ENCODE data around the gene PRCC. TPM values are rescaled to one million over a fixed set of nuclear protein-coding genes. Genes with fewer than 3 reads are reported as not detected.

Gene PRCC
- total RNA-seq, 1 donor from 2014 or later = 110 TPM

DNA sequence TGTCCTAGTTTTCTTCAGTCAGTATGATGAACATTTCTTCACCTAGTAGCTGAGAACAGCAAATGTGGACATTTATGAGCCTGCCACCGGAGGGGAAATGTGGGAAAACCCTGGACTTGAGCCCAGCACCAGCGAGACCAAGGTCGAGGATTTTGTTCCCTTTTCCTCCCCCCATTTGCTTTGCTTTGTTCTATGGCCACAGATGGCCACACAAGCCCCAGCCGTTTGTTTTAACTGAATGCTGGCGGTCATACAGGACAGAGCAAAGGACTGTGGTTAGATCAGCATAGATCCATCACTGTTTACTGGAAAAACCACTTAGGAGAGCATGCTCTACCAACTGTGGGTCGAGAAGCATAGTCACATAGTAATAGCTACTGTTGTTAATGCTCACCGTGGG, 28.5 kb downstream of the PRCC start:
- Mint-ChIP-seq H3K9me3 (no peaks in the 10 kb centered on the region), H3K27me3 (ENCODE audit: low read depth) (no peaks in the 10 kb centered on the region), H3K36me3 (ENCODE audit: low read depth) (peaks cover 77% of the 10 kb centered on the region), H3K4me1 (ENCODE audit: low read depth) (peaks cover 13% of the 10 kb centered on the region), H3K4me3 (ENCODE audit: low read depth) (no peak overlapping the region), H3K27ac (no peak overlapping the region)
- no peak for DNase-seq (ENCODE audit: low spot score)
- intact Hi-C loops (cut with micrococcal nuclease) = no loop called here

DNA sequence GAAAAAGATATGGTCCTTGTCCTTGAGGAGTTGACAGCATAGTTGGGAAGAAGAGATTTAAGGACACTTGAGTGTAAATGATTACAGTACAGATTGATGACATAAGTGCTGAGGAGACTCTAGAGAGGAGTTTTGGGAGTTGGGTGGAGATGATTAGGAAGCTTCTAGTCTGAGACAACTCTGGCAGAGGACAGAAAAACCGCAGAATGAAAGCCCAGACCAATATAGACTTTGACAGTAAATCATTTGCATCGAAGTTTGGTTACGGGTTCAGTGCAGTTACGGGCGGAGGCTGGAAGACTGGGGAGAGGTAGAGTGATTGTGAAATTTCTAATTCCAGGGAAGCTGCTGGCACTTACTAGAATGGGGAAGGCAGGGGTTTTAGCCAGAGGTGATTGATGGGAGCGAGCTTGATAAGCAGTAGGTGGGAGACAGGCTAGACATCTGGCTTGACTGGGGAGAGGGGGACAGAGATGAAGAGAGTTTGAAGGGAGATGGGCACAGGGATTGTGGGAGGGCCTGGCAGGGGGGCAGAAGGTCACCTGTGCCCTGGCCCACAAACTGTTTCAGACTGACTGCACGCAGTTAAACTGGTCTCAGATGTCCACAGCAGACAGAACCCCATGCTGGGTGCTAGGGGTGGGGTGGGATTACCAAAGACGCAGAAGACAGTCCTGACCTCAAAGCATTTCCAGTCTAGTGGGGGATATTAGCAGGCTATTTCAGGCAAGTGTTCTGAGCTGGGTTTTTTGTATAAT, 29.2 kb downstream of the PRCC start:
- Mint-ChIP-seq H3K4me3 (ENCODE audit: low read depth) (no peak overlapping the region), H3K27me3 (ENCODE audit: low read depth) (no peaks in the 10 kb centered on the region), H3K9me3 (no peaks in the 10 kb centered on the region), H3K36me3 (ENCODE audit: low read depth) (peaks cover 78% of the 10 kb centered on the region), H3K4me1 (ENCODE audit: low read depth) (peaks cover 20% of the 10 kb centered on the region), H3K27ac (peak overlapping the region; percentile 10)
- intact Hi-C loops (cut with micrococcal nuclease) = loop anchor here (1.0 kb wide), 1 partner anchor 64 kb away; the partner anchor contains the start of gene NTRK1
- DNase-seq (ENCODE audit: low spot score) = no peak

DNA sequence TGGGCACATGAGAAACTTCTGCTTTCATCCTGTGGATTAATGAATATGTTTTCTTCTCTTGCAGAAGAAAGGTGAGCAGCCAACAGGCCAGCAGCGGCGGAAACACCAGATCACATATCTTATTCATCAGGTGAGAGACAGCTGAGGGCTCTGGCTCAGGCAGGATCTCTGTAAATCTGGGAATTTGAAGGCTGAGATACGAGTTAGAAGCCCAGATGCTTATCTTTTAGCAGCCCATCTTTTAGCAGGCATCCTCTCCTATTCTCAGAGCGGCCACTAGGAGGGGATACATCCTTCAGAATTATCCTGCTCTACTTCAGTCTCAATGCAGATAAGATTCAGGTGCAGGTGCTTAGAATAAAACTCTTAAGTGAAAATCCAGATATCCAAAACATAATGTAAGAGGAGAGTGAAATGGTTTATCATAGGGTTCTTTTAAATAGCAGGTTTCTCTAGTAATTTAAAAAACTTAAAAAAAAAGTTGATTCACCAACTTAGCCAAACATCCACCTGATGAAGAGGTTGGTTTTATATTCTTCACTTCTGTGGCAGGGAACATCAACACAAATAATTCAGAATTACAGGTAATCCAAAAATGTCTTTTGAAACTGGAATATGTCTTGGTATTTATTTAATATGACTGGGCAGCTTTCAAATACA, 30.0 kb downstream of the PRCC start:
- Mint-ChIP-seq H3K27ac (no peak overlapping the region), H3K4me3 (ENCODE audit: low read depth) (no peak overlapping the region), H3K27me3 (ENCODE audit: low read depth) (no peaks in the 10 kb centered on the region)

DNA sequence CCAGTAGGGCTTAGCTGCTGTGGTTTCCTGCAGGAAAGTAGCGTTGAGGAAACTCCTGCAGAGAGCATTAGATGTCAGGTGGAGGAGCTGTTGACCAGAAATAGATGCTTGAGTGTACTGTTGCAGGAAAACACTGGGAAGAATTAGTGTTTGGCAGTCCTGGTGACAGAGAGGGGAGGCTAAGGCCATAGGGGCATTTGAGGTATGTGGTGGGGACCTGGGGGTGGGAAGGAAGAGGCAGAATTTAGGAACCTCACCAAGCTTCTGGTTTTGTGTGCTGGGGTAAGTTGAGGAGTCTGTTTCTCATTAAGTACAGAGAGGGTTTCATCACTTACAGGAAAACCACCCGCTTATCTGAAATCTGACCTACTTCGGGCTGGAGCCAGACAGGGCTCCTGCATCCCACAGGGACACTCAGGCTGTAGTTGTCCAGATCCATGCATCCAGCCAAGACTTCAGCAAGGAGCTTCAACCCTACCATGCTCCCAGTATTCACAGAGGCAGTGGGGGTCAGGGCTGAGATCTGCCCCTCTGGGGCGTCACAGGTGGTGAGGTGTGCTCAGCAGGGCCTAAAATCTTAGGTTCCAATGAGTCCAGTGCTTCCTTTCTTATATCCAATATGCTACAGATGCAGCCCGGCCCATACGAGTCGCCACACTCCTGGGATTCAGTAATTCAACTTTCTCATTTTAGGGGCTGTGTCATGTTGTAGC, 34.2 kb downstream of the PRCC start:
- Mint-ChIP-seq H3K27ac (peak overlapping the region; percentile 77), H3K4me1 (ENCODE audit: low read depth) (peaks cover 34% of the 10 kb centered on the region), H3K4me3 (ENCODE audit: low read depth) (no peak overlapping the region), H3K36me3 (ENCODE audit: low read depth) (peaks cover 65% of the 10 kb centered on the region), H3K9me3 (no peaks in the 10 kb centered on the region), H3K27me3 (ENCODE audit: low read depth) (no peaks in the 10 kb centered on the region)
- intact Hi-C loops (cut with micrococcal nuclease) = loop anchor here (5.0 kb wide), 1 partner anchor 36 kb away; no protein-coding TSS in a partner anchor
- no peak for DNase-seq (ENCODE audit: low spot score)

More for the DNA sequence above, 30.0 kb downstream of the PRCC start:
- Mint-ChIP-seq H3K4me1 (ENCODE audit: low read depth) (peaks cover 28% of the 10 kb centered on the region), H3K9me3 (no peaks in the 10 kb centered on the region), H3K36me3 (ENCODE audit: low read depth) (peaks cover 77% of the 10 kb centered on the region)
- peak; percentile 48 for DNase-seq (ENCODE audit: low spot score)
- intact Hi-C loops (cut with micrococcal nuclease) = loop anchor here (1.0 kb wide), 1 partner anchor 63 kb away; the partner anchor contains the start of gene NTRK1

DNA sequence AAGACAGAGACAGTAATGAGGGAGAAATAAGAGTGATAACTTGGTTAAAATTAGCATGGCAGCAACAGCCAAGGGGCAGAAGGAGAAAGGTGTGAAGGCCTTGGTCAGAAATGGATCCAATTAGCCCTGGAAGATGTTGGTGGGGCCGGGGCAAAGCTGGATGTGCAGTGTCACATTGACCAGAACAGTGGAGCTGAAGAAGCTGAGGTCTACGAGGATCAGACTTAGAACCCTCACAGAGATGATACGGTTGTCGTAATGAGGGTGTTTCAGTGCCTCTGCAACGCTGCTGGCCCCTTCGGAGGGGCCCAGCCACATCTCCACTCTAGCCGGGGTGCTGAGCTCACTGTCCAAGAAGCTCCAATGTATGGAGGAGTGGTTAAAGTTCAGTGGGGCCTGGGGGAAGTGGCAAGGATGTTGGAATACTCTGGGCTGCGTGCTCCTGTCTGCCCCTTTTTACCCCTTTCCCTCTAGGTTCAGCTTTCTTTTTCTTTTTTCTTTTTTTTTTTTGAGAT, 35.1 kb downstream of the PRCC start:
- Mint-ChIP-seq H3K27me3 (ENCODE audit: low read depth) (no peaks in the 10 kb centered on the region), H3K27ac (peak overlapping the region; percentile 41), H3K4me1 (ENCODE audit: low read depth) (peaks cover 40% of the 10 kb centered on the region), H3K36me3 (ENCODE audit: low read depth) (peaks cover 67% of the 10 kb centered on the region), H3K4me3 (ENCODE audit: low read depth) (no peak overlapping the region), H3K9me3 (no peaks in the 10 kb centered on the region)
- intact Hi-C loops (cut with micrococcal nuclease) = loop anchor here (5.0 kb wide), 1 partner anchor 35 kb away; no protein-coding TSS in a partner anchor
- DNase-seq (ENCODE audit: low spot score) = no peak

DNA sequence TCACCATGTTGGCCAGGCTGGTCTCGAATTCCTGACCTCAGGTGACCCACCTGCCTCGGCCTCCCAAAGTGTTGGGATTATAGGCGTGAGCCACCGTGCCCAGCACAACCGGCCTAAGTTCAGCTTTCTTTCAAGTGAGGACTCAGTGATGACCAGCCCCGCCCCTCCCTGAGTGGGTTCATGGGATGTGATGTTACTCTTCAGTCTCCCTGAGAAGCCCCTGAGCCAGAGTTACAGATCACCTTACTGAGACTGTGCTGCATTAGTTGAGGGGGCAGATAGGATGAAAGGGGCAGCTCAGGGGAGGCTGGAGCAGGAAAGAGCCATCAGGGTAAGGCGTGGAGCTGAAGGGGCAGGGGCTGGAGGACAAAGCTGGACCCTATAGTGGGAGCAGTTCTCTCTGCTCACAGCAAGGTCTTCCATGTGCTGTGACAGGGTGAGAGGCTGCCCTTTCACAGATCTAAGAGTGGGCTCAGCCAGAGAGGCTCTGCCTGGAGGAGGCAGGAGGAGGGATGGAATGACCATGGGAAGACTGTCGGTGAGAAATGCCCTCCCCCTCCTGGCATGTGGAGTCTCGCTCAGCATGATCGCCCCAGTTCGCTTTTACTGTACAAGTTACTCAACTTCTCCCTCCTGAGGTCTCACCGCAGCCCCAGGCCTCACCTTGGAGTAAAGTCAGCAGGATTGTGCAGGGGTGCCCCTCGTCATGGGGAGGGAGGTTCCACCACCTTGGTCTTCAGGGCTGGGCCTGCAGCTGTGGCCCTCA, 35.9 kb downstream of the PRCC start:
- Mint-ChIP-seq H3K27me3 (ENCODE audit: low read depth) (no peaks in the 10 kb centered on the region), H3K36me3 (ENCODE audit: low read depth) (peaks cover 67% of the 10 kb centered on the region), H3K4me1 (ENCODE audit: low read depth) (peaks cover 48% of the 10 kb centered on the region), H3K4me3 (ENCODE audit: low read depth) (no peak overlapping the region), H3K9me3 (no peaks in the 10 kb centered on the region), H3K27ac (peak overlapping the region; percentile 43)
- intact Hi-C loops (cut with micrococcal nuclease) = loop anchor here (5.0 kb wide), 1 partner anchor 34 kb away; no protein-coding TSS in a partner anchor
- DNase-seq (ENCODE audit: low spot score) = no peak

DNA sequence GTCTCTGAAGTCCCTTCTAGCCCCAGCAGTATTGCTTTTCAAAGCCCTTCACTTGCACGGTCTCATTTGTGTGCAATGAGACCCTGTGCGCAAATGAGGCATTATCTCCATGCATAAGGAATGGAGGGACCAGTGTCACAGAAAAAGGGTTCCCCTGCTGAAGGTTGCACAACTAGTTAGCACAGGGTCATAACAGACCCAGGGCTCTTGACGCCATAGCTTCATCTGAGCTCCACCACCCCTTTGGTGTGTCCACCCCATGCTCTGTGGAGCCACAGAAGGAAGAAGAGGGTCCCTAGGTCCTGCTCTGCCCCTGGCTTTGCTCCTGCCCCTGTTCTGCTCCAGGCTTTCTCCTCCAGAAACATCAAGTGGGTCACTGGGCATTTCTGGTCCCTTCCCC, 36.7 kb downstream of the PRCC start:
- H3K4me3 Mint-ChIP-seq (ENCODE audit: low read depth) = no peak overlapping the region
- H3K36me3 Mint-ChIP-seq (ENCODE audit: low read depth) = peaks cover 73% of the 10 kb centered on the region
- no peak for DNase-seq (ENCODE audit: low spot score)
- intact Hi-C loops (cut with micrococcal nuclease) = loop anchor here (5.0 kb wide), 1 partner anchor 33 kb away; no protein-coding TSS in a partner anchor
- no peaks in the 10 kb centered on the region for H3K27me3 Mint-ChIP-seq (ENCODE audit: low read depth)
- peak overlapping the region; percentile 59 for H3K27ac Mint-ChIP-seq
- peaks cover 55% of the 10 kb centered on the region for H3K4me1 Mint-ChIP-seq (ENCODE audit: low read depth)
- H3K9me3 Mint-ChIP-seq = no peaks in the 10 kb centered on the region

DNA sequence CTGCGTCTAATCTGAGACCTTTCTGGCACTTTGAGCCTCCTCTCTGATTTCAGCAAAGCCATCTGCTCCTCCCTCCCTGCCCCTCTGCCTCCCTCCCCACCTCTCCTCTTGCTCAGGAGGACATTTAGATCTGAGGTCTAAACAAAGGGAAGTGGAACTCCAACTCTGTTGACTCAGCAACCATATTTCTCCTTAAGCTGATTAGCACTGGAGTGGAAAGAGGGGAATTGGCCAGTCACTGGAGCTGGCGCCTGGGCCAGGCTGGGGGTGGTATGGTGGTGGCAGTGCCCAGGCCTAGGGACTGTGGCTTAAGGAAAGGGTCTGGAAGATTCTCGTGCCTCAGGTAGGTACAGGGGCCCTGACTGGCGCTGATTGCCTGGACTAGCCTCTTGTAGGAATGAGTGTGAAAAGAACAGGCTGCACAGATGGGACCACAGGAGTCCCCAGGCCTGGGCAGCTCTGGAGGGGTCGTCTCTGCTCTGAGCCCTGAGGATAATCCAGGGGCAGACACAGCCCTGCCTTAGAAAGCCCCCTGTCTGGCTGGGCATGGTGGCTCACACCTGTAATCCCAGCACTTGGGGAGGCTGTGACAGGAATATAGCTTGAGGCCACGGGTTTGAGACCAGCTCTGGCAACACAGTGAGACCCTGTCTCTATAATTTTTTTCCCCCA, 37.4 kb downstream of the PRCC start:
- H3K27ac Mint-ChIP-seq = peak overlapping the region; percentile 59
- intact Hi-C loops (cut with micrococcal nuclease) = loop anchor here (5.0 kb wide), 1 partner anchor 33 kb away; no protein-coding TSS in a partner anchor
- H3K4me3 Mint-ChIP-seq (ENCODE audit: low read depth) = no peak overlapping the region
- H3K27me3 Mint-ChIP-seq (ENCODE audit: low read depth) = no peaks in the 10 kb centered on the region
- no peak for DNase-seq (ENCODE audit: low spot score)
- H3K4me1 Mint-ChIP-seq (ENCODE audit: low read depth) = peaks cover 57% of the 10 kb centered on the region
- peaks cover 77% of the 10 kb centered on the region for H3K36me3 Mint-ChIP-seq (ENCODE audit: low read depth)
- H3K9me3 Mint-ChIP-seq = no peaks in the 10 kb centered on the region

DNA sequence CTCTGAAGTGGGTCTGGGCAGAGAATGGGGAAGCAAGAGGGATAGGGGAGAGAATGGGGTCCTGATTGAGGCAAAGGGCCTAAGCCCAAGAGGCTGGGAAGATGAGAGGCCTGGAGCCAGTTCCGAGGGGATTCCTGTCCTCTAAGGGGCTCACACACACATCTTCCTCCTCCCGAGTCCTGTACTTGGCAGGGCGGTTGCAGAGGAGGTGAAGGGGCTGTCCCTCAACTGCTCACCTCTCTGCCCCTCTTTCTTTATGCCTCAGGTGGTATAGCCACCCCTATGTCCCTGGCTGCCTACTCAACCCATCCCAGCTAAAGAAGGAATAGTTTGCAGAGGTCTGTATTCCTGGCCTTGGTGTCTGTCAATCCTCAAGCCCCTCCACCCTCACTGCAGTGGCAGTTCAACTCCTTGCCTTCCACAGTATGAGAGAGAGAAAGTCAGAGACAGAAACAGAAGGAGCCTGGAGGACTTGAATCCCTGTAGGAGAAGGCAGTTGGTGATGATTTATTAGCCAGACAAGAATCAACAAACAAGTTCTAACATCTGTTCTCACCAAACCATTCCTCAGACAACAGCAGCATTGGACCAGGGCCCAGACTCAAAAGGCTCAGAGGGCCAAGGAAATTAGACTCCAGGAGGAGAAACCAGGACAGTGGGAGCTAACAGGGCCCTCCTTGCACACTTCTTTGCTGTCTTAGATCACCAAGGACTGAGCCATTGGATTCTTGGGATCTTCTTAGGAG, 38.6 kb downstream of the PRCC start:
- H3K27me3 Mint-ChIP-seq (ENCODE audit: low read depth) = no peaks in the 10 kb centered on the region
- no peak for DNase-seq (ENCODE audit: low spot score)
- no peaks in the 10 kb centered on the region for H3K9me3 Mint-ChIP-seq
- peaks cover 53% of the 10 kb centered on the region for H3K4me1 Mint-ChIP-seq (ENCODE audit: low read depth)
- peaks cover 76% of the 10 kb centered on the region for H3K36me3 Mint-ChIP-seq (ENCODE audit: low read depth)
- H3K27ac Mint-ChIP-seq = peak overlapping the region; percentile 19
- no peak overlapping the region for H3K4me3 Mint-ChIP-seq (ENCODE audit: low read depth)
- intact Hi-C loops (cut with micrococcal nuclease) = no loop called here

DNA sequence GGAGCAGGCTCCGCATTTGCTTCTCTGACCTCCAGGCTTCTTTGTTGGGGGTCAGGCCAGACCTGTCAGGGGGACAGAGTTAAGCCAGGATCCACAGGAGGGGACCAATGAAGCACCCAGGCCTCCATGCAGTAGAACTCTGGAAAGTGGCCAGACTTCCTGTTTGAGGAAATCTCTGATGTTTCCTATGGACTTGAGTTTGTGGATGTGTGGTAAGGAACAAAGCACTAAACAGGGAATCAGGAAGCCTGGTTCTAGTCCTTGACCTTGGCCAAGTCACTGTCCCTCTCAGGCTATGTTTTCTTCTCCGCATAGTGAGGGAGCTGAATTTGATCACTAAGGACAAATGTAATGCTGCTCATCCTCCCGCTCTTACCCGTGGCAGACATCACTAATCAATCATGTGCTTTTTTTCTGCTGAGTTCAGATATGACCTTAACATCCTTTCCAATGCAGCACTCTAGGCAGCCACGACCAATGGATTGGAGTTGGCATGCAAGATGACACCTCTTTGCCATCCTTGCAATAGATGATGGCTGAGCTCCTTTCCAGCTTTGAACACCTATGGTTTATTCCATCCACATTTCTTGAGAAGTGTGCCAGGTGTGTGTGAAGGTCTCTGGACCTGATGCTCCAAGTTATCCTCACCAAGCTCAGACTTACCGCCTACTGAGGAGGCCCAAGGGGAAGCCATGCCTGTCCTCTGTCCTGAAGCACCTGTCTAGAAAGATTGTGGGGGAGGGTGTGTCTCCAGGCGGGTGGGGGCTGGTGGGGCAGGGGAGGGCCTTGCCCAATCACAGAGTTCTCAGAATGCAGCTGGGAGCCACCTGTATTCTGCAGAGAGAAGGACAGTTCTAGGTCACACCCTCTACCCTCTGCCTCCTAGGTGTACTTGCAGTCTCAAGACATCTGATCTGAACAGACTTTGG, 39.4 kb downstream of the PRCC start:
- Mint-ChIP-seq H3K9me3 (no peaks in the 10 kb centered on the region), H3K4me3 (ENCODE audit: low read depth) (no peak overlapping the region), H3K4me1 (ENCODE audit: low read depth) (peaks cover 53% of the 10 kb centered on the region), H3K27ac (peak overlapping the region; percentile 78), H3K36me3 (ENCODE audit: low read depth) (peaks cover 77% of the 10 kb centered on the region), H3K27me3 (ENCODE audit: low read depth) (no peaks in the 10 kb centered on the region)
- intact Hi-C loops (cut with micrococcal nuclease) = no loop called here
- no peak for DNase-seq (ENCODE audit: low spot score)
